Activated CD4-positive, alpha-beta T cell treated with anti-CD3 and anti-CD28 coated beads, Interleukin-2, amount 10 ng/mL, durations not matched to agents 24 days and 14 days (primary cell): ENCODE data around the gene UST. TPM values are rescaled to one million over a fixed set of nuclear protein-coding genes. Genes with fewer than 3 reads are reported as not detected.
A peak's percentile ranks its signal among the peaks of the same experiment; 100 is the strongest.

Source experiments
- DNase-seq: peaks from one replicate; pipeline ENCODE4 v3.0.0; 2022
- H3K27ac Mint-ChIP-seq: one replicate; pipeline ENCODE4 v1.8.0; 2022; ENCODE audit warnings: mild to moderate bottlenecking, mixed read lengths
- H3K27me3 Mint-ChIP-seq: one replicate; pipeline ENCODE4 v1.8.0; 2022; ENCODE audit warnings: mixed read lengths
- H3K36me3 Mint-ChIP-seq: one replicate; pipeline ENCODE4 v1.8.0; 2022; ENCODE audit warnings: low read depth, mild to moderate bottlenecking, mixed read lengths
- H3K4me1 Mint-ChIP-seq: one replicate; pipeline ENCODE4 v1.8.0; 2021; ENCODE audit warnings: mixed read lengths
- H3K4me3 Mint-ChIP-seq: one replicate; pipeline ENCODE4 v1.8.0; 2022; ENCODE audit warnings: mild to moderate bottlenecking, moderate library complexity, mixed read lengths
- H3K9me3 Mint-ChIP-seq: one replicate; pipeline ENCODE4 v1.8.0; 2021; ENCODE audit warnings: mixed read lengths
- intact Hi-C: fragments of 100-400 bp; cut with micrococcal nuclease; formaldehyde crosslinking; loops from one replicate; pipeline ENCODE4 v1.15.1; 2023
- total RNA-seq: library from RNA; stranded (reverse); gene quantifications from 2 replicates; pipeline ENCODE4 v1.2.3, GENCODE V29; 2022

UST gene
- total RNA-seq, 1 donor from 2014 or later, result 0.70 TPM

- Mint-ChIP-seq H3K4me3 (peak overlapping the region; percentile 80), H3K27me3 (no peaks in the 10 kb centered on the region), H3K27ac (peak overlapping the region; percentile 95), H3K9me3 (no peaks in the 10 kb centered on the region), H3K4me1 (peaks cover 57% of the 10 kb centered on the region), H3K36me3 (peaks cover 2% of the 10 kb centered on the region)
- peak; percentile 88 for DNase-seq
- intact Hi-C loops, result loop anchor here (1.0 to 2.0 kb wide), 3 partner anchors 14 to 28 kb away; no protein-coding TSS in a partner anchor
Measured at GRCh38 chr6:149060300-149060984, 313.6 kb downstream of the UST start.

GRCh38 chr6:149060985-149061760 lies 314.3 kb downstream of the UST start:
- DNase-seq, result peak; percentile 61
- Mint-ChIP-seq H3K27ac (peak overlapping the region; percentile 95), H3K27me3 (no peaks in the 10 kb centered on the region), H3K36me3 (peaks cover 3% of the 10 kb centered on the region), H3K4me3 (peak overlapping the region; percentile 80), H3K4me1 (peaks cover 62% of the 10 kb centered on the region), H3K9me3 (no peaks in the 10 kb centered on the region)
- intact Hi-C loops, result loop anchor here (1.0 to 2.0 kb wide), 3 partner anchors 14 to 29 kb away; no protein-coding TSS in a partner anchor

GRCh38 chr6:149061930-149062329 lies 315.1 kb downstream of the UST start:
- H3K4me1 Mint-ChIP-seq, result peaks cover 67% of the 10 kb centered on the region
- no peak overlapping the region for H3K27ac Mint-ChIP-seq
- no peaks in the 10 kb centered on the region for H3K9me3 Mint-ChIP-seq
- intact Hi-C loops, result loop anchor here (2.0 kb wide), 1 partner anchor 15 kb away; no protein-coding TSS in a partner anchor
- DNase-seq, result no peak
- peaks cover 5% of the 10 kb centered on the region for H3K36me3 Mint-ChIP-seq
- H3K4me3 Mint-ChIP-seq, result no peak overlapping the region
- H3K27me3 Mint-ChIP-seq, result no peaks in the 10 kb centered on the region

GRCh38 chr6:149062653-149063348 lies 316.0 kb downstream of the UST start:
- Mint-ChIP-seq H3K27ac (peak overlapping the region; percentile 17), H3K36me3 (peaks cover 8% of the 10 kb centered on the region), H3K27me3 (no peaks in the 10 kb centered on the region), H3K9me3 (no peaks in the 10 kb centered on the region), H3K4me1 (peaks cover 68% of the 10 kb centered on the region), H3K4me3 (no peak overlapping the region)
- DNase-seq, result peak; percentile 79
- intact Hi-C loops, result no loop called here

DNA sequence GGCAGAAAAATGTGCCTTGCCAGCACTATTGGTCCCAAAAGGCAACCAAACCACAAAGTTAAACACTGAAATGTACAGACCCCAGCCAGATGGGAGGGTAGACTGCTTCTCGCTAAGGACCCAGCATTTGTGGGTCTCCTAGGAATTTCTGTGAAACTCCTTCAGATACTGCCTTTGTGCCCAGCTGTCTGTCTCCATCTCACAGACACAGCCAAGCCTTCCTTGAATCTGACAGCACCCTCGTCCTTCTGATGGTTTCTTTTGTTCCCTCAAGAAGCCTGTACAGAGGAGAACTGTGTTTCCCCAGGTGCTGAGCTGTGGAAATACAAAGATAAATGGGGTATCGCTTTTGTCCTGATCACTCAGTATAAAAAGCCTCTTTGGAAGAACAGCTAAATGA lies 316.6 kb downstream of the UST start:
- peak overlapping the region; percentile 22 for H3K27ac Mint-ChIP-seq
- peak; percentile 56 for DNase-seq
- H3K4me3 Mint-ChIP-seq, result no peak overlapping the region
- H3K4me1 Mint-ChIP-seq, result peaks cover 65% of the 10 kb centered on the region
- intact Hi-C loops, result no loop called here
- H3K36me3 Mint-ChIP-seq, result peaks cover 9% of the 10 kb centered on the region
- H3K27me3 Mint-ChIP-seq, result no peaks in the 10 kb centered on the region
- H3K9me3 Mint-ChIP-seq, result no peaks in the 10 kb centered on the region

DNA sequence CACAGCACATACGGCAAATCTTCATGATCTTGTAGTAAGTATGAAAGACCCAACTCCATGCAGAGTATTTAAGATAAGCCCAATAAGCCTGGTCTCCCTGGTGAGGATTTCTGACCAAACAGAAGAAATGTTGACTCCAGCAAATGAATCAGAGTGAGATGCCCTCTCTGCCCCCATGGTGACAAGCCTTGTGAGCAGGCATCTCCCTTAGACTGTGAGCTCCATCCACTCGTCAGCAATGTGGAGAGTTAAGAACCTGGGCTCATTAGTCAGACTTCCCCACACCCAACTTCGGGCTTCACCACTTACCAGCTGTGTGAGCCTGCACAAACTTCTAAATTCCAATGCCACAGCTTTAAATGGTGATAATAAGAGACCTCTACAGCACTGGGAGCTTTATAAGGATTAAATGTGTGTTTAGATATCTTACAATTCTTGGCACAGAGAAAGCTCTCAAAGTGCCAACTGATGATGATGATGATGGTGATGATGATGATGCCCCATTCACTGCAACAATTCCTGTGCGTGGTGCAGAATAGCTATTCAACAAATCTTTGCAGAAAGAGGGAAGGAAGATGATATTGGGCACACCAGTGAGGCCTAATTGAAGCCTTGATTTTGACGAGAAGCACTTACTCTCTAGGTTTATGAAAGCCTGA lies 317.3 kb downstream of the UST start:
- H3K4me3 Mint-ChIP-seq, result no peak overlapping the region
- DNase-seq, result peak; percentile 60
- peaks cover 67% of the 10 kb centered on the region for H3K4me1 Mint-ChIP-seq
- H3K27me3 Mint-ChIP-seq, result no peaks in the 10 kb centered on the region
- peaks cover 14% of the 10 kb centered on the region for H3K36me3 Mint-ChIP-seq
- H3K27ac Mint-ChIP-seq, result peak overlapping the region; percentile 26
- peaks cover 5% of the 10 kb centered on the region for H3K9me3 Mint-ChIP-seq
- intact Hi-C loops, result no loop called here

DNA sequence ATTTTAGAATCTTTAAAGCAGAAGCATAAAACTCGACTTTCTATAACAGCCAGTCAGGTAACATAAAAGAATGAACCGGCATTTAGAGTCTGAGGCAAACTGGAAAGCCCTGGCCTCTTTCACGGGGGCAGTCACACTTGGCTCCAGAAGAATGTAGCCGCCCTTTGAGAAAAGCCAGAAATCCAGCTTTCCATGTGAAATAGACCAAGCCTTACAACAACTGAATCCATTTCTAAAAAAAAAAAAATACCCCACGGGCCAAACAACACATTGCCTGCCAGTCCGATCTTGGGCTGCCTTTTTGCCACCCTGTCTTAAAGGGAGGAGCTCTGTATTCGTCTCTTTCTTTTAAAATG lies 317.8 kb downstream of the UST start:
- no peak overlapping the region for H3K4me3 Mint-ChIP-seq
- intact Hi-C loops, result no loop called here
- peaks cover 9% of the 10 kb centered on the region for H3K9me3 Mint-ChIP-seq
- no peaks in the 10 kb centered on the region for H3K27me3 Mint-ChIP-seq
- DNase-seq, result no peak
- H3K36me3 Mint-ChIP-seq, result peaks cover 14% of the 10 kb centered on the region
- H3K27ac Mint-ChIP-seq, result peak overlapping the region; percentile 26
- H3K4me1 Mint-ChIP-seq, result peaks cover 62% of the 10 kb centered on the region

- Mint-ChIP-seq H3K27ac (peak overlapping the region; percentile 94), H3K4me3 (no peak overlapping the region), H3K27me3 (no peaks in the 10 kb centered on the region), H3K36me3 (peaks cover 15% of the 10 kb centered on the region), H3K9me3 (peaks cover 11% of the 10 kb centered on the region), H3K4me1 (peaks cover 58% of the 10 kb centered on the region)
- DNase-seq, result no peak
- intact Hi-C loops, result no loop called here
Measured at GRCh38 chr6:149065121-149065520, 318.3 kb downstream of the UST start.

DNA sequence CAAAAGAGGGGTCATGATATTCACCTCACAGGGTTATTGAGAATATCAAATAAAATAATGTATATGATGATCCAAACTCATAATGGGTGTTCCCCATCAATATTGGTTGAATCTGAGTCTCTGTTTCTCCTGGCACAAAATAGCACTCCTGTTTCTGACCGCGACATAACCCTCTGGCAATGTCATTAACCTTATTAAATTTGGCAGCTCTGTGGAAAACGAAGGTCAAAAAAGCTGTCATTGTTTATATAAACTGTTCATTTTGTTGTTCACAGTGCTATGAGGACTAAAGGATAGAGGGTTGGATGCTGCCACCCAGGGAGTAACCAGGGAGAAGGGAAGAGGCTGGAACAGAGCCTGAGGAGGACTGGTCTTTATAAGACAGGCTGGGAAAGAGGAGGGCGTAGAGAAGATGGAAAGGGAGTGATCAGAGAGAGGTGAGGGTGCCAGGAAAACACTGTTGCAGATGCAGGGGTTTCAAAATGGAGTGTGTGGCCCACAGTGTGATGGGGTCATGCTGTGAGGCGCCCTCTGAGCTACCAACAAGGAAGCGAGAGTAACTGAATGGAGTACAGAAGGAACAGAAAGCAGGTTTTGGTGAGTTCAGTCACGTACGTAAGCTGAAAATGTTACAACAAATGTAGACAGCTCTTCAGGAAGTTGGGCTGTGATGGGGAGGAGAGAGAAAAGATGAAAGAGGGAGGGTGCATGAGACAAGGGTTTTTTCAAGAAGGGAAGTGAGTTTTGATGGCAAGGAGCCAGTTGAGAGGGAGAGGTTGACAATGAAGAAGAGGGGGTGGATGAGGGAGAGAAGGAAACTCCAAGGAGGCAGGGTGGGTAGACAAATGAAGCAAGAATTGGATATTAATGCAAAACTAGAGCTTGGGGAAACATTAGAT lies 319.1 kb downstream of the UST start:
- Mint-ChIP-seq H3K4me1 (peaks cover 50% of the 10 kb centered on the region), H3K9me3 (peaks cover 13% of the 10 kb centered on the region), H3K27ac (peak overlapping the region; percentile 94), H3K36me3 (peaks cover 17% of the 10 kb centered on the region), H3K27me3 (no peaks in the 10 kb centered on the region), H3K4me3 (peak overlapping the region; percentile 65)
- DNase-seq, result peak; percentile 87
- intact Hi-C loops, result loop anchor here (1.0 kb wide), 2 partner anchors 9 to 27 kb away; no protein-coding TSS in a partner anchor

- intact Hi-C loops, result no loop called here
- H3K36me3 Mint-ChIP-seq, result peaks cover 29% of the 10 kb centered on the region
- H3K4me1 Mint-ChIP-seq, result peaks cover 25% of the 10 kb centered on the region
- peaks cover 18% of the 10 kb centered on the region for H3K9me3 Mint-ChIP-seq
- no peak overlapping the region for H3K27ac Mint-ChIP-seq
- no peak overlapping the region for H3K4me3 Mint-ChIP-seq
- H3K27me3 Mint-ChIP-seq, result no peaks in the 10 kb centered on the region
- no peak for DNase-seq
Measured at GRCh38 chr6:149071997-149072396, 325.2 kb downstream of the UST start.

GRCh38 chr6:149074832-149075258 lies 328.0 kb downstream of the UST start:
- Mint-ChIP-seq H3K36me3 (peaks cover 26% of the 10 kb centered on the region), H3K4me1 (peaks cover 40% of the 10 kb centered on the region), H3K27ac (peak overlapping the region; percentile 60), H3K27me3 (no peaks in the 10 kb centered on the region), H3K4me3 (no peak overlapping the region), H3K9me3 (peaks cover 10% of the 10 kb centered on the region)
- DNase-seq, result peak; percentile 52
- intact Hi-C loops, result loop anchor here (1.0 to 5.0 kb wide), 2 partner anchors 9 to 422 kb away; no protein-coding TSS in a partner anchor

- Mint-ChIP-seq H3K27ac (peak overlapping the region; percentile 87), H3K9me3 (peaks cover 6% of the 10 kb centered on the region), H3K4me1 (peaks cover 45% of the 10 kb centered on the region), H3K4me3 (peak overlapping the region; percentile 10), H3K36me3 (peaks cover 24% of the 10 kb centered on the region), H3K27me3 (no peaks in the 10 kb centered on the region)
- intact Hi-C loops, result loop anchor here (1.0 to 5.0 kb wide), 3 partner anchors 9 to 422 kb away; no protein-coding TSS in a partner anchor
- peak; percentile 68 for DNase-seq
Measured at GRCh38 chr6:149075616-149076354, 329.0 kb downstream of the UST start.
